H1 (cell line): Measurements from ENCODE around the gene P2RX1. TPM values are rescaled to one million over a fixed set of nuclear protein-coding genes. Genes with fewer than 3 reads are reported as not detected.

Source experiments
- CREB1 ChIP-seq: IDR thresholded peaks from 2 replicates; pipeline ENCODE4 v1.6.1; 2012; ENCODE audit warnings: inconsistent platforms
- FOSL1 ChIP-seq: IDR thresholded peaks from 2 replicates; pipeline ENCODE4 v1.6.1; 2011; ENCODE audit warnings: mild to moderate bottlenecking, low read depth, low read length, moderate library complexity; ENCODE audit not compliant: insufficient read depth
- GTF2F1 ChIP-seq: IDR thresholded peaks from 2 replicates; pipeline ENCODE4 v1.6.1; 2012; ENCODE audit warnings: low read depth, low read length, improper control_type of control experiment, borderline replicate concordance
- KDM4A ChIP-seq: IDR thresholded peaks from one replicate; pipeline ENCODE4 v1.7.1; 2012; ENCODE audit warnings: low read depth, mild to moderate bottlenecking, moderate library complexity, low read length, inconsistent platforms; ENCODE audit not compliant: severe bottlenecking
- POLR2A ChIP-seq, 2 experiments: IDR thresholded peaks; 1 replicate in 1 of 2; 2 replicates in 1 of 2; pipeline ENCODE4 v1.6.1; 2011; ENCODE audit warnings: low read depth in 2 of 2, low read length in 2 of 2, mild to moderate bottlenecking in 2 of 2; ENCODE audit errors: control extremely low read depth in 1 of 2
- polyA plus RNA-seq, 7 experiments: library from polyadenylated mRNA; depleted of rRNA in 3 of 7; stranded (reverse) in 5 of 7; unstranded in 2 of 7; fragments of >200 nt in 5 of 7; fragments of 200-250 nt in 2 of 7; gene quantifications; 1 replicate in 5 of 7; 2 replicates in 1 of 7; 4 replicates in 1 of 7; pipeline versions ENCODE4 v1.2.1 to v1.2.3, GENCODE V29; 2011 to 2013; ENCODE audit warnings: missing spikeins in 2 of 7, mixed read lengths in 2 of 7
- total RNA-seq: library from RNA; stranded (reverse); fragmentation: NEBNext Ultra II Directional; extraction: Animal tissue kit (Norgen Biotek cat#: 25700); gene quantifications from 2 replicates; pipeline ENCODE4 v1.2.1, GENCODE V29; 2021
- TF ChIP-seq, protein P1 (sequence below): IDR thresholded peaks from 2 replicates; pipeline ENCODE4 v1.6.1; 2012; ENCODE audit warnings: inconsistent platforms

The P2RX1 gene
- total and polyA plus RNA-seq, 2 of the 8 experiments (the other 6 are each of a cell fraction or from before 2014, with no cell fraction given): 0.45 to 1.1 TPM

DNA sequence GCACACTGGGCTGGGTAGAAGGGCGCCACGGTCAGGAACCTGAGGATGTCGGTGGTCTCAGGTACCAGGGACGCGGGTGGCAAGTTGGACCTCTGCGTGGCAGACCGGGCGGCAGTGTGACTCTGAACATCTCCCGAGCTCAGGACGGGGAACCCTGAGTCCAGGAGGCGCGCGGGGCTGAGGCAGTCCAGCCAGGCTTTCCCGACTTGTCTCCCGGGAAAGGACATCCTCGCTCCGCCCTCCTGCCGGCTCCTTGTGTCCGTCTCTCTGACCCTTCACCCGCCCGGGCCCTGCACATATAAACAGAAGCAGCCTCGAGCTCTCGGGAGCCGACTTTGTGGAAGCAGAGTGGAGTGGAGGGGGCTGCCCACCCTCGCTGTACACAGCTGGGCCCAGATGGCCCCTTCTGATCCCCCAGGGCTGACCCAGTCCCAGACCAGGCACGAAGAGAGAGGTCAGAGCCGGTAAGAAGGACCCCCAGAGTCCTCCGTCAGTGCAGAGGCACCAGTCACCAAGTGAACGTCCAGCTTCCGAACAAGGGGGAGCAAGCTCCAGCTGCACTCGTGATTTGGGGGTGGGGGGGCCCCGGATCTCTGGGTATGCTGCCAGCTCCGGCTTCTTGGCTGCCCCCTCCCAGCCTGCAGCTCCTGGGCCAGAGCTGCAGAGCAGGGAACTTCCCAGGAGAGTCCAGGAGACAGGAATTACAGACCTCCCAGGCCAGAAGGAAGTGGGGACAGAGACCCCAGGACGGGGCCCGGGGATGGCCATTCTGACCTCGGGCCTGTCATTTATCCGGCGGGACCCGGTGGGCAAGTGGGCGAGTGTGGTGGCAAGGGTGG is 8.5 kb upstream of the P2RX1 start (continued):
- TF ChIP-seq, protein P1, sequence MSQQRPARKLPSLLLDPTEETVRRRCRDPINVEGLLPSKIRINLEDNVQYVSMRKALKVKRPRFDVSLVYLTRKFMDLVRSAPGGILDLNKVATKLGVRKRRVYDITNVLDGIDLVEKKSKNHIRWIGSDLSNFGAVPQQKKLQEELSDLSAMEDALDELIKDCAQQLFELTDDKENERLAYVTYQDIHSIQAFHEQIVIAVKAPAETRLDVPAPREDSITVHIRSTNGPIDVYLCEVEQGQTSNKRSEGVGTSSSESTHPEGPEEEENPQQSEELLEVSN: no peak
- no peak for TF ChIP-seq POLR2A (IDR thresholded peaks at IDR 0.05; ENCODE audit: control extremely low read depth in 1 of 2, low read depth in 2 of 2, low read length in 2 of 2)
- no peak for TF ChIP-seq KDM4A
- TF ChIP-seq GTF2F1: no peak
- no peak for TF ChIP-seq CREB1
- TF ChIP-seq FOSL1: no peak
- TF ChIP-seq, all 59 proteins: peak for 0
